ENCODE data around the gene UBE4B.
"Not testable (repeated sequence)": the region's sequence is repeated elsewhere in the genome, so short reads cannot be mapped to it uniquely, and the experiment has no call there.

The UBE4B gene

DNA sequence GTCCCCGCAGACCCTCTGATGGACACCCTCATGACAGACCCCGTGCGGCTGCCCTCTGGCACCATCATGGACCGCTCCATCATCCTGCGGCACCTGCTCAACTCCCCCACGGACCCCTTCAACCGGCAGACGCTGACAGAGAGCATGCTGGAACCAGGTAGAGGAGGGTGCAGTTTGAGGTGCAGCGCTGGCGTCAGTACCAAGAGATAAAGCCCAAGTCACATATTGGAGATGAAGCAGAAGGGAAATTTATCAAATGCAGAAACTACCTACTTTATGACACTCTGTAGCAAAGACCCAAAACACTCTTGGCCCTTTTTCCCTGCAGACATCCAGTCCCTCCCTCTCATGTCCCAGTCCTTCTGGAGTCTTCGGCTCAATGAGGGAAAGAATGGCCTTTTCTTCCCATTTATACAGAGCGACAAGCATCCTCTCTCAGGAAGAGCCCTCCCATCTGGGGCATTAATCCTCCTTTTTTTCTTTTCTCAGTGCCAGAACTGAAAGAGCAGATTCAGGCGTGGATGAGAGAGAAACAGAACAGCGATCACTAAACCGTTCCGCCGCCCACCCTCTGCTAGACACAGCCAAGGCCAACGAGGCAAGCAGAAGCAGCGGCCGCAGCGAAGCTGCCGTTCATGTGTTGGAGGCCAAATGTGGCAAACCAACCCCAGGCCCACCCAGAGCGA, 146.8 kb downstream of the UBE4B start:
- DNase-seq: no peak

DNA sequence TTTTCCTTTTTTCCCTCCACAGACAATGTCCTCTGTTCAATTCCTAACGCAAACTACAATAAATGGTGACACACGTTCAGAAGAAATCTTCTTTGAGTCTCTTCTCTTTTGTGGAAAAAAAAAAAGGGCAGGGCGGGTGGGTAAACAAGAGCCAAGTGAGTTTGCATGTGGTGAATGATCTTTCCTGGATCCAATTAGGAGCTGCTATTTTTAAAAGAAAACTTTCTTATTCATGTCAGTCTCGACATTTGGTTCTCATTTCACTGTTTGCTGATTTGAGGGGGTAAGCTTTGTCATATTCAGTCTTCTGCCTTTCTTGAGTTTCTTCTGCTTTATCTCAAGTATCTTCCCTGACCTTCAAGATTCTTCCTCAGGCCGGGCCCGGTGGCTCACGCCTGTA, 148.4 kb downstream of the UBE4B start:
- DNase-seq: no peak

DNA sequence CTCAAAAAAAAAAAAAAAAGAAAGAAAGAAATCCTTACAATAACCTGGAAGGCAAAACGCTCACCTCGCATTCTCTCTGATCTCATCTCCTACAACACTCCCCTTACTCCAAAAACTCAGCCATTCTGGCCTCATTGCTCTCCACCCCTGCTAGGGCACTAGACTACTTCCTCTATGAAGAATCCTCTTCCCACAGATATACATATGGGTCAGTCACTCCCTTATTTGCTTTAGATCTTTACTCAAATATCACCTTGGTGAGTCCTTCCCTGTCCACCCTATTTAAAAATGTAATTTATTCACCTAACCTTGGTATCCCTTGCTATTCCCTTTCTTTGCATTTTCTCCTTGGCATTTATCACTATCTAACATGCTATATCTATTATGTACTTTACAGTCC, 153.0 kb downstream of the UBE4B start:
- DNase-seq: no peak

- DNase-seq: no peak
Observed at GRCh38 chr1:10186331-10187025, 153.7 kb downstream of the UBE4B start.

DNA sequence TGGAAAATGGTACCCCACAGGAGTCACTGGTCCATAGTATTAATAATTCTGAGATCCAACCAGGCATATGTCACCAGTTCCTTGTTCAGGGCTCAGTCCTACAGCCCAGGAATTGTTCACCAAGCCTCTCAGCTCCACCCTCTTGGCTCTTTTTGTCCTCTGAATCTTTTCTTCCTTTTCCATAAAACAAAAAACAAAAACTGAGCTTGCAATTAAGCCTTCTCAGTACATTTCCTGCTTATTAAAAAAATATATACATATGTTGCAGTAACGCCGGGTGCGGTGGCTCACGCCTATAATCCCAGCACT, 154.2 kb downstream of the UBE4B start:
- no peak for DNase-seq

GRCh38 chr1:10188133-10188650, 155.4 kb downstream of the UBE4B start:
- DNase-seq: no peak

DNA sequence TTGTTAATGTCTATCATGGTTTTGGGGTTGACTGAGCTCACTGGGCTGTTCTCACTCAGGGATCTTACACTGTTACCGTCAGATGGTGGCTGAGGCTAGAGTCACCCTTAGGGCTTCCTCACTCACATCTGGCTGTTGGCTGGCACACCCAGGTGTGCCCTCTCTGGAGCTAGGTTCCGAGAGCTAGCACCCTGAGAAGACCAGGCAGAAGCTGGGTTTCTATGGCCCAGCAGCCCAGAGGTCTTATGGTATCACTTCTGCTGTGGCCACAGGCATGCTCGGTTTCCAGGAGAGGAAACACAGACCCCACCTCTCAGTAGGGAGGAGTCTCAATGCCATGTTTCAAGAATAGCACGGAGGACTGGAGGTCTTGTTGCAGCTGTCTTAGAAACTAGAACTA, 156.9 kb downstream of the UBE4B start:
- no peak for DNase-seq

DNA sequence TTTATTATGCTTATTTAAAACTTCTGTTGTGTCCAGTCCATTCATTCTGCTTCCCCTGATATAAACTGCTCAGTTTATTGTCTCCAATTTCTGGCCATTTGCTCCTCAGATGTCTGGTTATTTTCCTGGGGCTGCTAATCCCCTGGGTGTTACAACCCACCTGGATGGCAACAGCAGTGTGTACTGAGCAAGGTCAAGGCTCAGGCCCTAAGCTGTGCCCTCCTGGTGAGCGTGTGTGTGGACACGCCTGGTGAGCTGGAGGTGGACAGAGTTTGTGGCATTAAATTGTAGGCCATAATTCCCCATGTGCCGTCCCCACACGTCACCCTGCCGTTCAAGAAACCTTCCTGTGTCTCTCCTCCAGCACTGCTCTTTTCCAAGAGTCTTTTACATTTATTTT, 159.5 kb downstream of the UBE4B start:
- DNase-seq: no peak

DNA sequence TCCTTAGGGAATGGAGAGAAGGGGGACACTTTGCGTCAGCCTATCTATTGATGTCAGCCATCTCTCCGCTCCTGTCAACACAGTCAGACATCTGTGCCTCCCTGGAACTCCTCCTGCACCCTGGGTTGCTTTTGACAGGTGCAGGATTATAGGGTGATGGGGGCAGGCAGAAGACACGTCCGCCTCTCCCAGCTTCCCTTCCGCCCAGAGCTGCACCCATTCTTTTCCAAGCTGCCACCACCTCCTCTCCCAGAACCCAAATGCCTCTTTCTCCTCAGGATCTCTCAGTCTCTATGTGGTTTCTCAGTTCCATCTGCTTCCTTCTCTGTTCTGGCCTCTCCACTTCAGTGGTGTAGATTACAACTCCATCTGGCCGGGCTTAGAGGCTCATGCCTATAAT, 160.5 kb downstream of the UBE4B start:
- DNase-seq: no peak

DNA sequence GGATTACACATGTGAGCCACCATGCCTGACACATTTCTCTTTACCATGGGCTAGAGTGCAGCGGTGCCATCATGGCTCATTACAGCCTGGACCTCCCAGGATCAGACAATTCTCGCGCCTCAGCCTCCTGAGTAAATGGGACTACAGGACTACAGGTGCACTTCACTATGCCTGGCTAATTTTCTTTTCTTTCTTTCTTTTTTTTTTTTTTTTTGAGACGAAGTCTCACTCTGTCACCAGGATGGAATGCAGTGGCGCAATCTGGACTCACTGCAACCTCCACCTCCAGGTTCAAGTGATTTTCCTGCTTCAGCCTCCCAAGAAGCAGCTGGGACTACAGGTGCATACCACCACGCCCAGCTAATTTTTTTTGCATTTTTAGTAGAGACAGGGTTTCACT, 162.8 kb downstream of the UBE4B start:
- DNase-seq: no peak

DNA sequence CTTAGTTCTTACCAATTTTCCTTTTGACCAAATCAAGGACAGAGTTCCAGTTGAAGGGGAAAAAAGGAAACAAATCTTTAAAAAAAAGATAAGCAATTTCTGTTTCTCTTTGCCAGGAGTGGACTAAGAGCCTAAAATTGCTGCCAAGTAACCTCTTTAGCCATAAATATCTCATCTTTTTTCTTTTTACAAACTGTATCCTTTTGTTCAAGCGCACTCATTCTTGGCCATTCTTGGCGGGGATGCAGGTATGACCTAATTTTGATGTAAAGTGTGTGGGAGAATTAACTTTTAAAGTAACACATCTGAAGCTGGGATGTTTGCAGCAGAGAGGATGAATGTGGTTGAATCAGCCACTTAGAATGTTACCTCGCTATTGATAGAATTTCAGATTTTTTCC, 164.2 kb downstream of the UBE4B start:
- no peak for DNase-seq

DNA sequence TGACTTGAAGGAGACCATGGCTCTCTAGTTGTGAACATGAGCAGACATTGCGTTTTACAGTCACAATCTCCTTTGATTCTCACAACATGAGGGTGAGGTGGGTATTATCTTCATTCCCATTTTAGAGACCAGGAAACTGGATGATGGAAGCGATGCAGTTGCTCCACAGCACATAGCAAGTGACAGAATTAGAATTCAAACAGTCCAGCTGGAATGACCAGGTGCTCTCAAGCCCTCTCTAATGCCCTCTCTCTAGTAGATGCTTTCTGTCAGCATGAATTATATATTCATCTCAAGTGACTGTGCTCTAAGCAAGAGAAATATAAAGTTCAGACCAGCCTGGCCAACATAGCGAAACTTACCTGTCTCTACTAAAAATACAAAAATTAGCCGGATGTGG, 167.9 kb downstream of the UBE4B start:
- DNase-seq: no peak

DNA sequence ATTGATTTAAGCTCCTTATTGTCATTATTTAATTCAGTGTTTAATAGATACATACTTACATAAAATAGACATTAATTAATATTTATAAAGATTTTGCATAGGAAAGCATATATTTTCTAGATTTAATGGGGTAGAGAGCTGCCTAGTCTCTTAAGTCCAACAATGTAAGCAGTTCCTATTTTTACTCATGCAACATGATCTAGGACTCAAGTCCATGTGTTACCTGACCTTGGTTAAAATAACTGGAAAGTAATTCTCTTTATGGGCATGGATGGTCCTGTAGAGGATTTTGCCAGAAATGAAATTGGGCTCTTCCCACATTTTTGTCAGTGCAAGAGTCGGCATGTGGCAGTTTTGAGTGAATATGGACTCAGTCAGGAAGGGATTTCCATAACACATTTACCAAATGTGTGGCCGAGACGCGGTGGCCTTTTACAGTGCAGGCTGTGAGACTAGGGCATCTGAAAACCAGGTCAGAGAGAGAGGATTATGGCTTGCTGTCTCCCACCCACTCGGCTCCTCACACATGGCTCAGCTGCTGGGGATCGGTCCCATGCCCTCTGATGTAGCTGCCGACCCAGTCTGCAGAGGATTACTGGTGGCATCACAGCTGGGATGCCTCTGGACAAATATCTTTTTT, 171.4 kb downstream of the UBE4B start:
- DNase-seq: no peak

GRCh38 chr1:10205206-10205605, 172.4 kb downstream of the UBE4B start:
- DNase-seq: not testable (repeated sequence)

DNA sequence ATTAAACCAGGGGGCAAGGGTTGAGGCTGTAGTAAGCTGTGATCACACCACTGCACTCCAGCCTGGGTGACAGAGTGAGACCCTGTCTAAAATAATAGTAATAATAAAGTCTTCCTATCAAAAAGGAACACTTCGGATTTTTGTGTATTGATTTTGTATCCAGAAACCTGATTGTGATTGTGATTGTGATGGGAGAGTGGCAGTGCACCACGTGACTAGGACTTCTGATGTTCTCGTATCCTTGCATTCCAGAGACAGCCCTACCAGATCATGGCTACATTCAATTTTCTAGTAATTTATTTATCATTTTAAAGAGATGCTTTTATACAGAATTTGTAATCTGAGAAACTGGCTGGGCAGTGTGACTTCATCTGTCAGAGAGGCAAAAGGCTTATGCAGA, 175.1 kb downstream of the UBE4B start:
- no peak for DNase-seq

DNA sequence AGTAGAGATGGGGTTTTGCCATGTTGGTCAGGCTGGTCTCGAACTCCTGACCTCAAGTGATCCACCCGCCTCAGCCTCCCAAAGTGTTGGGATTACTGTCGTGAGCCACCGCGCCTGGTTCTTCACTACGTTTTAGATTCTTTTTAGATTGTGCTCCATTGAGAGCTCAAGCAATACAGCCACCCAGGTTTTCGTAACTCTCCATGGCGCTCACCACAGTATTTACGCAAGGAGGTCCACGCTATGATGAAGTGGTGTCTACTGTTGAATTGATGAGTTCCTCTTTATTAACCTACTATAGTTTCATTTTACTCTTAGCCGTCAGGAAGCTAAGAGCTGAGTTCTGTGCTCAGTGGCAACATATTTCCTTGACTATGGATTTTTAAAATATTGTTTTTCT, 175.8 kb downstream of the UBE4B start:
- no peak for DNase-seq

GRCh38 chr1:10209590-10209904, 176.8 kb downstream of the UBE4B start:
- no peak for DNase-seq

DNA sequence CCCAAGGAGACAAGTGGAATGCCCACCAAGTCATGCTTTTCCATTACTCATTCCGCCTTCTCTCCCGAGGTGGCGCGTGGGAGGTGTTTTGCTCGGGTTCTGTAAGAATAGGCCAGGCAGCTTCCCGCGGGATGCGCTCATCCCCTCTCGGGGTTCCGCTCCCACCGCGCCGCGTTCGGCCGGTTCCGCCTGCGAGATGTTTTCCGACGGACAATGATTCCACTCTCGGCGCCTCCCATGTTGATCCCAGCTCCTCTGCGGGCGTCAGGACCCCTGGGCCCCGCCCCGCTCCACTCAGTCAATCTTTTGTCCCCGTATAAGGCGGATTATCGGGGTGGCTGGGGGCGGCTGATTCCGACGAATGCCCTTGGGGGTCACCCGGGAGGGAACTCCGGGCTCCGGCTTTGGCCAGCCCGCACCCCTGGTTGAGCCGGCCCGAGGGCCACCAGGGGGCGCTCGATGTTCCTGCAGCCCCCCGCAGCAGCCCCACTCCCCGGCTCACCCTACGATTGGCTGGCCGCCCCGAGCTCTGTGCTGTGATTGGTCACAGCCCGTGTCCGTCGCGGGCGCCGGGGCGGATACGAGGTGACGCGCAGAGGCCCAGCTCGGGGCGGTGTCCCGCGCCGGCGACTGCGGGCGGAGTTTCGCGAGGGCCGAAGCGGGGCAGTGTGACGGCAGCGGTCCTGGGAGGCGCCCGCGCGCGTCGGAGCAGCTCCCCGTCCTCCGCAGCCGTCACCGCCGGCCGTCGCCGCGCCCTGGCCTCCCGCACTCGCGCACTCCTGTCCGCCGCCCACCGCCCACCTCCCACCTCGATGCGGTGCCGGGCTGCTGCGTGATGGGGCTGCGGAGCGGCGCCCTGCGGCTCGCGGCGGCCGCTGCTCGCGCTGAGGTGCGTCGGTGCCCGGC, 177.4 kb downstream of the UBE4B start, which contains the start of gene KIF1B:
TSS of gene KIF1B (plus strand) at position 666 of the 906 bp plus-strand sequence. CDS start 21,759 bp downstream, outside the sequence.
- peak; percentile 66 for DNase-seq

DNA sequence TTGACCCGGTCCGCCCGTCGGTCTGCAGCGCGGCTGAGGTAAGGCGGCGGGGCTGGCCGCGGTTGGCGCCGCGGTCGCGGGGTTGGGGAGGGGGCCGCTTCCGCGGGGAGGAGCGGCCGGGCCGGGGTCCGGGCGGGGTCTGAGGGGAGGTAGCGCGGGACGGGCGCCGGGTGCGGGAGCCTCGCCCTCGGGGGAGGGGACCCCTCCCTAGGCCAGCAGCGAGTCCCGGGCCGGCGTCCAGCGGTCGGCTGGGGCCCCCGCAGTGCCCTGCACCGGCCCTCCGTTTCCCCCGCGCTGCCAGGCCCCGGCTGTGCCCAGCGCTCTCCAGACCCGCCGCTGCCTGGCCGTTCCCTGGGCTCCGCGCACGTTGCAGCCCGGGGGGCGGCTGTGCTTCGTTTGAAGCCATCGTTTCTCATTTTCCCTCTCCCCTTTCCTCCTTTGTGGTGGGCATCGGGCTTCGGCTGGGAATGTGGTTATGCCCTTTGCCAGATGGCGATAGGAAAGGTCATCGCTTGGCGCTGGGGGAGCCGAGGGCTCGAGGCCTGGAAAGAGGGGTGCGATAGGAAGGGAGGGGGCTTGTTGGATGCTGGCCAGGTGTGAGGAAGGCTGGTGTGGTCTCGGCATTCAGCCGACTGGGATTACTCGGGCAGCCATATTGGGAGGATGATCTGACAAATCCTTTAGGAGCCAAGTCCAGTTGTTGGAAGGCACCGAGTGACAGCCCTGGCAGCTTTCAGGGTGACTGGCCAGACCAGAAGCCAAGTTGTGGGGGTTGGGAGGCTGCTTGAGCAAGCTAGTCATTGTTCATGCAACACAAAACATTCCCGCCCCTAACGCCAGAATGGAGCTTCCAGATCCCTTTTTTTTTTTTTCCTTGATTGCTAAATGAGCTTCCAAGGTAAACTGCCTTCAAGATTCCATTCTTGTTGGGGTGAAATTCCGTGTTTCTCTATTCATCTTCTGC, 178.4 kb downstream of the UBE4B start:
- no peak for DNase-seq

GRCh38 chr1:10211805-10212410, 179.2 kb downstream of the UBE4B start:
- DNase-seq: no peak

GRCh38 chr1:10212476-10212875, 179.7 kb downstream of the UBE4B start:
- DNase-seq: no peak

All from NCI-H2081 treated with DMSO at 0.1 percent for 48 hours (cell line).